ENCODE results near the gene SEPSECS. TPM values are rescaled to one million over a fixed set of nuclear protein-coding genes. Genes with fewer than 3 reads are reported as not detected.

SEPSECS gene
- total RNA-seq, 4 donors from 2014 or later, result 6.4 to 8.5 (median 7.2) TPM

DNA sequence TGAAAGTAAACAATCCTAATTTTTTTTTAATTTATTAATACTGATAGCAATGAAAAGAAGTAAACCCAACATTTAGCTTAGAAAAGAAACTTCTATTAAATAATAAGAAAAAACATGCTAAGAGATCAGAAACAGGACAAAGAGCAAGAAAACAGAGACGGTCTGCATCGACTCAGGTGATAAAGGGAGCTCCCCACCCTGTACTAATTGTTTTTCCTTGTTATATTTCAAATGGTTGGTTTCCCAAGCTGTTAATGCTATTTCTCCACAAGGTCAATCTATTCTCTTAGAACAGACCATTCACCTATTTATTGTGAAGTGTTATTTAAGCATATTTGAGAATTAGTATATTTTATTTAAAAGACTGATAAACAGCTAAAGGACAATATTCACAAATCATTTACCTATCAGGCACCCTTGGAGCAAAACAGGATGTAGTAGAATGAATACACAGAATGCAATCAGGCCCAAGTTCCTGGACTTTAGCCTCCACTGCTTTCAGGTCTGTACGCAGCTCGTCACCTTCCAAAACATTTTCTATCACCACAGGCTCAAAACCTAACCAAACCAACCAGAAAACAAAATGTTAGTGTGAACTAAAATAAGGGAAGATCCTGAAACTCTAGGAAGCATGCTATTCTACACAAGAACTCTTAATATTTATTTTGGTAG lies 5.5 kb downstream of the SEPSECS start:
- 93 to 96% methylated on average over 4 of the region's 4 CpGs for WGBS, 2 donors
- no peak for DNase-seq (ENCODE audit: low spot score in 2 of 2)

DNA sequence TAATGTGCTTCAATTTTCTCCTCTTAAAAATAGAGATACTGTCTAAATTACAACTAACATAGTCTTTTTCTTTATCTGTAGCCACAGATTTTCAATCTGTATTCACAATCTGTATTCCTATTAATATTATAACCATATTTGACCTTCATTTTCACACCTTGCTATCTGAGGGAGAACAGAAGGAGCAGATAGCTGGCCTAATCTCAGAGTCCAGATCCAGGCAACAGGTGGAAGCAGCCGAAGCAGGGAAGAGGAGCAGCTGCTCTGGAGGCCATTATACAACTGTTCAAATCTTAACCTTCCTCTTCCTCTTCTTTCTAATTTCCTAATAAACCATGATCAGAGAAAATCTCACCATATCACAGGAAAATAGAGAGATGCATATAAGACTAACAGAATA lies 14.2 kb downstream of the SEPSECS start:
- TF ChIP-seq POLR2A (IDR thresholded peaks at IDR 0.05), result no peak
- TF ChIP-seq, protein P1, sequence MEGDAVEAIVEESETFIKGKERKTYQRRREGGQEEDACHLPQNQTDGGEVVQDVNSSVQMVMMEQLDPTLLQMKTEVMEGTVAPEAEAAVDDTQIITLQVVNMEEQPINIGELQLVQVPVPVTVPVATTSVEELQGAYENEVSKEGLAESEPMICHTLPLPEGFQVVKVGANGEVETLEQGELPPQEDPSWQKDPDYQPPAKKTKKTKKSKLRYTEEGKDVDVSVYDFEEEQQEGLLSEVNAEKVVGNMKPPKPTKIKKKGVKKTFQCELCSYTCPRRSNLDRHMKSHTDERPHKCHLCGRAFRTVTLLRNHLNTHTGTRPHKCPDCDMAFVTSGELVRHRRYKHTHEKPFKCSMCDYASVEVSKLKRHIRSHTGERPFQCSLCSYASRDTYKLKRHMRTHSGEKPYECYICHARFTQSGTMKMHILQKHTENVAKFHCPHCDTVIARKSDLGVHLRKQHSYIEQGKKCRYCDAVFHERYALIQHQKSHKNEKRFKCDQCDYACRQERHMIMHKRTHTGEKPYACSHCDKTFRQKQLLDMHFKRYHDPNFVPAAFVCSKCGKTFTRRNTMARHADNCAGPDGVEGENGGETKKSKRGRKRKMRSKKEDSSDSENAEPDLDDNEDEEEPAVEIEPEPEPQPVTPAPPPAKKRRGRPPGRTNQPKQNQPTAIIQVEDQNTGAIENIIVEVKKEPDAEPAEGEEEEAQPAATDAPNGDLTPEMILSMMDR (IDR thresholded peaks at IDR 0.05), result no peak
- 84 to 87% methylated on average over 1 of the region's 1 CpG for WGBS, 2 donors
- intact Hi-C loops (cut with DNase I; ENCODE audit: low total_unique reads), result no loop called here
- no peak for DNase-seq (ENCODE audit: low spot score in 2 of 2)
- H3K4me3 ChIP-seq (ENCODE audit: low read depth, poor library complexity, severe bottlenecking), result no peak overlapping the region

More for the DNA sequence above, 5.5 kb downstream of the SEPSECS start:
- intact Hi-C loops (cut with DNase I; ENCODE audit: low total_unique reads), result no loop called here
- TF ChIP-seq, protein P1 (IDR thresholded peaks at IDR 0.05), result no peak
- no peak for TF ChIP-seq POLR2A (IDR thresholded peaks at IDR 0.05)
- no peak overlapping the region for H3K4me3 ChIP-seq (ENCODE audit: low read depth, poor library complexity, severe bottlenecking)

DNA sequence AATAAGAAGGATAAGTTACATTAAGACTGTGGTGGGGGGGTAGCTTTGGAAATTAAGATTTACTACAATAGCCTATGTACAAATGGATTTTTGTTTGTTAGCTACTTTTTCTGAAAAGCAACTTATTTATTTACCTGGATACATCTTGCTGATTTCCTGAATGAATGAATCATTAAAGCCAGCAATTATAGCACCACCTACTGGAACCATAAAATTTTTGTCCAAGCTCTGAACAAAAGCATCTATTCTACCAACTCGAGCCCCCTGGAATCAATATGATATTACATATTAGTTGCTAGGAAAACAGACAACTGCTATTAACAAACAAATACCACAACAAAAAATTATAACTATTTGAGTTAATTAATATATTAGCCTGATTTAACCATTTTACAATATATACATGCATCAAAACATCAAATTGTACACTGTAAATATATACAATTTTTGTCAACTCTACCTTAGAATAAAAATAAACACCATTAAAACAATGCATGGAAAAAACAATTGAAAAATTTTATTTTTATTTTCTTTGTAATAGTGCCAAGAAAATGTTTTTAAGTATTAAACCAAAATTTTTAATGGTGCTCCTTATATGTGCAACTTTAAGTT lies 15.3 kb downstream of the SEPSECS start:
- intact Hi-C loops (cut with DNase I; ENCODE audit: low total_unique reads), result no loop called here
- 5 to 6% methylated on average over 1 of the region's 1 CpG for WGBS, 2 donors

DNA sequence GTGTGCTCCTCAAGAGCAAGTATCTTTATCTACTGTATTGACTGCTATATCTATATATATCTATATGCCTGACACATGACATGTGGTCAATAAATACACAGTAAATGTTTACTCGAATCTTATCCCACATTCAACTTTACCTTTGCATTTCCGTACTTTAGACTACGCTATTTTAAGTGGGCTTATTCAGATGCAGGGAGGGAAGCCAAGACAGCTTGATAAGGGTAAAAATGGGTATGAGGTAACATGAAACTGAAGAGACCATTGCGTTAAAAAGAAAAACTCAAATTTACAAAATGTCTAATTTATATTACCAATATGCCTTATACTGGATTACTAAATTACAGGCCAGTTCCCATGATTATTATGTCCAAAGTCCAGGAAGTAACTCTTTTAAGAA lies 17.8 kb downstream of the SEPSECS start:
- H3K4me3 ChIP-seq (ENCODE audit: low read depth, poor library complexity, severe bottlenecking), result no peak overlapping the region
- intact Hi-C loops (cut with DNase I; ENCODE audit: low total_unique reads), result no loop called here
- 97 to 98% methylated on average over 4 of the region's 4 CpGs for WGBS, 2 donors
- no peak for TF ChIP-seq POLR2A (IDR thresholded peaks at IDR 0.05)
- TF ChIP-seq, protein P1 (IDR thresholded peaks at IDR 0.05), result no peak
- DNase-seq (ENCODE audit: low spot score in 2 of 2), result no peak

More for the DNA sequence above, 15.3 kb downstream of the SEPSECS start:
- no peak for TF ChIP-seq POLR2A (IDR thresholded peaks at IDR 0.05)
- TF ChIP-seq, protein P1 (IDR thresholded peaks at IDR 0.05), result no peak
- DNase-seq (ENCODE audit: low spot score in 2 of 2), result no peak
- H3K4me3 ChIP-seq (ENCODE audit: low read depth, poor library complexity, severe bottlenecking), result no peak overlapping the region

DNA sequence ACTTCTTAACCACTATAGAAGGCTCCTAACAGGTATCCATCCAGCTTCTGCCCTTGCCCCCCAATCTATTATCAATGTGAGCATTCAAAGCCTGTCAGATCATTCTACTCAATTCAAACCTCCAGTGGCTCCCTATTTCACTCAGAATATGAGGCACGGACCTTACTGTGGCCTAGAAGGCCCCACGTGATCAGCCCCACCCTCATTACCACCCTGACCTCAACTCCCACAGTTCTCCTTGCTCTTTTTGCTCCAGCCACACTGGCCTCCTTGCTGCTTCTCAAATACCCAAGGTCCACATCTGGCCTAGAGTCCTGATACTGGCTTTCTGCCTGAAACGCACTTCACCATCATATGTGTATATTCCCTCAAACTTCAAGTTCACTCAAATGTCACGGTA lies 18.7 kb downstream of the SEPSECS start:
- DNase-seq (ENCODE audit: low spot score in 2 of 2), result no peak
- 93 to 94% methylated on average over 4 of the region's 4 CpGs for WGBS, 2 donors
- no peak for TF ChIP-seq POLR2A (IDR thresholded peaks at IDR 0.05)
- TF ChIP-seq, protein P1 (IDR thresholded peaks at IDR 0.05), result no peak
- intact Hi-C loops (cut with DNase I; ENCODE audit: low total_unique reads), result no loop called here
- H3K4me3 ChIP-seq (ENCODE audit: low read depth, poor library complexity, severe bottlenecking), result no peak overlapping the region

Data from lower leg skin (tissue), 4 donors.